ENCODE data around the gene FOXK1.
"Not testable (repeated sequence)": the region's sequence is repeated elsewhere in the genome, so short reads cannot be mapped to it uniquely, and the experiment has no call there.

Gene FOXK1

GRCh38 chr7:4802577-4802976 is 120.5 kb downstream of the FOXK1 start:
- not testable (repeated sequence) for DNase-seq

- DNase-seq = no peak
Measured at GRCh38 chr7:4803397-4804241, 121.5 kb downstream of the FOXK1 start.

- DNase-seq = no peak
Measured at GRCh38 chr7:4805110-4805983, 123.3 kb downstream of the FOXK1 start.

- no peak for DNase-seq
Measured at GRCh38 chr7:4805984-4806300, 123.8 kb downstream of the FOXK1 start.

- no peak for DNase-seq
Measured at GRCh38 chr7:4806983-4807597, 125.0 kb downstream of the FOXK1 start.

GRCh38 chr7:4807598-4808016 is 125.5 kb downstream of the FOXK1 start:
- DNase-seq = no peak

GRCh38 chr7:4808026-4808425 is 125.9 kb downstream of the FOXK1 start:
- DNase-seq = no peak

- no peak for DNase-seq
Measured at GRCh38 chr7:4808565-4808964, 126.5 kb downstream of the FOXK1 start.

- DNase-seq = no peak
Measured at GRCh38 chr7:4809091-4809591, 127.0 kb downstream of the FOXK1 start.

GRCh38 chr7:4809666-4810065 is 127.6 kb downstream of the FOXK1 start:
- no peak for DNase-seq

GRCh38 chr7:4814433-4814832 is 132.3 kb downstream of the FOXK1 start:
- no peak for DNase-seq

- DNase-seq = no peak
Measured at GRCh38 chr7:4815121-4815520, 133.0 kb downstream of the FOXK1 start.

- DNase-seq = no peak
Measured at GRCh38 chr7:4815609-4816418, 133.7 kb downstream of the FOXK1 start.

GRCh38 chr7:4816419-4817080 is 134.5 kb downstream of the FOXK1 start:
- no peak for DNase-seq

GRCh38 chr7:4817178-4817901 is 135.2 kb downstream of the FOXK1 start:
- DNase-seq = no peak

- DNase-seq = no peak
Measured at GRCh38 chr7:4818000-4818794, 136.1 kb downstream of the FOXK1 start.

- DNase-seq = no peak
Measured at GRCh38 chr7:4819560-4820404, 137.7 kb downstream of the FOXK1 start.

GRCh38 chr7:4820405-4820966 is 138.4 kb downstream of the FOXK1 start:
- no peak for DNase-seq
